CD4-positive, alpha-beta T cell treated with Interleukin-15 for 1 hour (primary cell): ENCODE results near the gene DKK3.

Experiments
- DNase-seq: peaks from one replicate; pipeline ENCODE4 v3.0.0-alpha.2; 2020

DKK3 gene

GRCh38 chr11:11931461-11932055, 76.9 kb downstream of the DKK3 start:
- no peak for DNase-seq

GRCh38 chr11:11929920-11930319, 78.5 kb downstream of the DKK3 start:
- DNase-seq: no peak

- DNase-seq: no peak
Observed at GRCh38 chr11:11923828-11924227, 84.6 kb downstream of the DKK3 start.

GRCh38 chr11:11916981-11917399, 91.4 kb downstream of the DKK3 start:
- DNase-seq: no peak

- DNase-seq: no peak
Observed at GRCh38 chr11:11915625-11916024, 92.8 kb downstream of the DKK3 start.

- DNase-seq: no peak
Observed at GRCh38 chr11:11913395-11913794, 95.0 kb downstream of the DKK3 start.
